Measurements from ENCODE around the gene MGAT5. TPM values are rescaled to one million over a fixed set of nuclear protein-coding genes. Genes with fewer than 3 reads are reported as not detected.
"Not testable (repeated sequence)": the region's sequence is repeated elsewhere in the genome, so short reads cannot be mapped to it uniquely, and the experiment has no call there.

The MGAT5 gene
- total RNA-seq, 3 donors from 2014 or later (not counting 1 experiment from before 2014, with no cell fraction given) = 39.7 to 58.2 (median 57.0) TPM

DNA sequence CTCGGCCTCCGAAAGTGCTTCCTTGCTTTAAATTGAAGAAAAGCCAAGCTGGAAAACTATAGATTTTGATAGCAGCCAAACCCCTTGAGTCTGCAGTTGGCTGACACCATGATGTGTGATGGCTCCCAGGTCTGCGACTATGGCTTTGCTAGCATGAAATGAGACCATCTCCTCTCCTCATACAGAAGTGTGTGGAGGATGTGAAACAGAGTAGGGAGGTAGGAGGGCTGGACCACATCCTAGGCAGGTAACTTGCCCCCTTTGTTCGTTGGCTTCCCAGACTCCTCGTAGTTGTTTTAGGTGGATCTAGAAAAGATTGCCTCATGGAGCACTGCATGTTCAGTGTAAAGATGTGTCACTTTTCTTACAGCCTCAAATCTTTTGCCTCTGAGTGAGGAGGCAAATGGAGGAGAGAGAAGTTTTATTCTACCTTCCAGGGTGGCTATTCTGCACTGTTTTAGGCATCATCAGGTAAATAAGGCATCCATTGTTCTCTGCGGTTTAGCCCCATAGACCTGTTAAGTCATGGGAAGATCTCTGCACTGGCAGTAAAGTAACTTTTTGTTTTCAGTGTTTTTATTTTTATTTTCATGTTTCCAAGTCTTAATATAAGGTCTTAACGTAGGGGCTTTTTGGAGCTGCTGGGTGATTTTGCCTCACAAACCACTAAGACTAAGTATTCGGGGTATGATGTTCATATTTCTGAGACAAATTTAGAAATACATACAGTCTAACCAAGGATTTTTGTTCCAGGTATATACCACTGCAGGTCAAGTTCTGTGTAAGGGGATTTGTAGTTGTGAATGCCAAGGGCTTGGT, 40.1 kb downstream of the MGAT5 start:
- Mint-ChIP-seq H3K27me3 (ENCODE audit: low read depth in 2 of 2) (peaks cover 8 to 14% of the 10 kb centered on the region in 2 donors), H3K36me3 (no peaks in the 10 kb centered on the region), H3K27ac (no peak overlapping the region), H3K4me3 (no peak overlapping the region), H3K4me1 (peaks cover 6 to 10% of the 10 kb centered on the region in 2 donors), H3K9me3 (no peaks in the 10 kb centered on the region)
- Histone ChIP-seq H3K36me3 (ENCODE audit: control insufficient read depth, insufficient read depth, low read length) (no peaks in the 10 kb centered on the region), H3K4me3 (ENCODE audit: low read length) (no peak overlapping the region), H3K4me1 (ENCODE audit: control insufficient read depth, insufficient read depth, low read length) (peaks cover 17% of the 10 kb centered on the region), H3K9me3 (ENCODE audit: control insufficient read depth, insufficient read depth, low read length) (no peaks in the 10 kb centered on the region), H3K27me3 (ENCODE audit: control insufficient read depth, insufficient read depth, low read length) (peaks cover 3% of the 10 kb centered on the region), H3K27ac (ENCODE audit: low read length) (peak overlapping the region; percentile 69)
- no peak for ATAC-seq
- TF ChIP-seq CTCF (IDR thresholded peaks at IDR 0.05) = no peak
- intact Hi-C loops (cut with micrococcal nuclease) = no loop called here
- whole genome bisulfite sequencing (ENCODE audit: insufficient coverage) = 90% methylated on average over 5 of the region's 8 CpGs
- DNase-seq = no peak

DNA sequence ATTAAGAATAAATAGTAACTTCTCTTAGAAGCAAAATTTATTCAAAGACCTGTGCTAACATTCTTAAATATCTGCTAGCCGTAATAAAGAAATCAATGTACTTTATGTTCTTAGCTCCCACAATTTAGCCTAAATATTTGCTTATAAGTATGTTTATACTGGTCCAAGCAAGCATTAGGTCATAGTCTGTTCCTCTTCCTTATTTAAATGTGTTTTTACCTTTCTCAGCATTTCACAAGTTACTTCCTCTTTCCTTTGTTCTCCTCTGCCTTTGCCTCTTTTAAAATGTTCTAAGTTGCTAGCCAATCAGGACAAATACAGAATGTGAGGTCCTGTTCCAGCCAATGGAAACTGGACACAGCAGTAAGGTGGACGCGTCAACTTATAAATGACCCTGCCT, 40.7 kb downstream of the MGAT5 start:
- H3K4me3 Mint-ChIP-seq; ATAC-seq; H3K27ac Mint-ChIP-seq; intact Hi-C loops (cut with micrococcal nuclease); H3K4me3 ChIP-seq (ENCODE audit: low read length); H3K27me3 ChIP-seq (ENCODE audit: control insufficient read depth, insufficient read depth, low read length); H3K9me3 Mint-ChIP-seq; H3K36me3 Mint-ChIP-seq; H3K9me3 ChIP-seq (ENCODE audit: control insufficient read depth, insufficient read depth, low read length); H3K36me3 ChIP-seq (ENCODE audit: control insufficient read depth, insufficient read depth, low read length); DNase-seq: not testable (repeated sequence)
- Histone ChIP-seq H3K4me1 (ENCODE audit: control insufficient read depth, insufficient read depth, low read length) (peaks cover 11% of the 10 kb centered on the region), H3K27ac (ENCODE audit: low read length) (peak overlapping the region; percentile 69)
- Mint-ChIP-seq H3K27me3 (ENCODE audit: low read depth in 2 of 2) (peaks cover 8 to 15% of the 10 kb centered on the region in 2 donors), H3K4me1 (peaks cover 8 to 12% of the 10 kb centered on the region in 2 donors)
- 83% methylated on average over 2 of the region's 3 CpGs for WGBS (ENCODE audit: insufficient coverage)

GRCh38 chr2:134295441-134295840, 41.6 kb downstream of the MGAT5 start:
- Histone ChIP-seq H3K36me3 (ENCODE audit: control insufficient read depth, insufficient read depth, low read length) (no peaks in the 10 kb centered on the region), H3K9me3 (ENCODE audit: control insufficient read depth, insufficient read depth, low read length) (no peaks in the 10 kb centered on the region), H3K27me3 (ENCODE audit: control insufficient read depth, insufficient read depth, low read length) (peaks cover 3% of the 10 kb centered on the region), H3K4me3 (ENCODE audit: low read length) (no peak overlapping the region), H3K27ac (ENCODE audit: low read length) (no peak overlapping the region), H3K4me1 (ENCODE audit: control insufficient read depth, insufficient read depth, low read length) (peaks cover 3% of the 10 kb centered on the region)
- no peak for DNase-seq
- no peak for ATAC-seq
- Mint-ChIP-seq H3K27me3 (ENCODE audit: low read depth in 2 of 2) (peaks cover 8 to 17% of the 10 kb centered on the region in 2 donors), H3K4me3 (no peak overlapping the region), H3K36me3 (no peaks in the 10 kb centered on the region), H3K27ac (no peak overlapping the region), H3K9me3 (no peaks in the 10 kb centered on the region), H3K4me1 (peaks cover 12 to 18% of the 10 kb centered on the region in 2 donors)
- TF ChIP-seq CTCF (IDR thresholded peaks at IDR 0.05) = no peak
- intact Hi-C loops (cut with micrococcal nuclease) = no loop called here
- WGBS (ENCODE audit: insufficient coverage) = 91% methylated on average over 3 of the region's 3 CpGs

GRCh38 chr2:134296301-134296700, 42.4 kb downstream of the MGAT5 start:
- Histone ChIP-seq H3K9me3 (ENCODE audit: control insufficient read depth, insufficient read depth, low read length) (no peaks in the 10 kb centered on the region), H3K36me3 (ENCODE audit: control insufficient read depth, insufficient read depth, low read length) (no peaks in the 10 kb centered on the region), H3K4me3 (ENCODE audit: low read length) (no peak overlapping the region), H3K27me3 (ENCODE audit: control insufficient read depth, insufficient read depth, low read length) (peaks cover 3% of the 10 kb centered on the region), H3K4me1 (ENCODE audit: control insufficient read depth, insufficient read depth, low read length) (no peaks in the 10 kb centered on the region), H3K27ac (ENCODE audit: low read length) (no peak overlapping the region)
- ATAC-seq = no peak
- Mint-ChIP-seq H3K9me3 (no peaks in the 10 kb centered on the region), H3K4me3 (no peak overlapping the region), H3K36me3 (no peaks in the 10 kb centered on the region), H3K27ac (no peak overlapping the region), H3K4me1 (peaks cover 12 to 18% of the 10 kb centered on the region in 2 donors), H3K27me3 (ENCODE audit: low read depth in 2 of 2) (peaks cover 8 to 17% of the 10 kb centered on the region in 2 donors)
- TF ChIP-seq CTCF (IDR thresholded peaks at IDR 0.05) = no peak
- WGBS (ENCODE audit: insufficient coverage) = 69% methylated on average over 2 of the region's 2 CpGs
- intact Hi-C loops (cut with micrococcal nuclease) = no loop called here
- DNase-seq = no peak
